HG03439 (cell line): ENCODE measurements around the gene TIMM13.
"Not testable (repeated sequence)": the region's sequence is repeated elsewhere in the genome, so short reads cannot be mapped to it uniquely, and the experiment has no call there.

Experiments
- ATAC-seq: cut with Tn5 transposase; IDR thresholded peaks from one replicate; pipeline ENCODE4 v1.9.1; 2021; ENCODE audit warnings: mild to moderate bottlenecking, moderate library complexity; ENCODE audit not compliant: unreplicated experiment

Gene TIMM13

DNA sequence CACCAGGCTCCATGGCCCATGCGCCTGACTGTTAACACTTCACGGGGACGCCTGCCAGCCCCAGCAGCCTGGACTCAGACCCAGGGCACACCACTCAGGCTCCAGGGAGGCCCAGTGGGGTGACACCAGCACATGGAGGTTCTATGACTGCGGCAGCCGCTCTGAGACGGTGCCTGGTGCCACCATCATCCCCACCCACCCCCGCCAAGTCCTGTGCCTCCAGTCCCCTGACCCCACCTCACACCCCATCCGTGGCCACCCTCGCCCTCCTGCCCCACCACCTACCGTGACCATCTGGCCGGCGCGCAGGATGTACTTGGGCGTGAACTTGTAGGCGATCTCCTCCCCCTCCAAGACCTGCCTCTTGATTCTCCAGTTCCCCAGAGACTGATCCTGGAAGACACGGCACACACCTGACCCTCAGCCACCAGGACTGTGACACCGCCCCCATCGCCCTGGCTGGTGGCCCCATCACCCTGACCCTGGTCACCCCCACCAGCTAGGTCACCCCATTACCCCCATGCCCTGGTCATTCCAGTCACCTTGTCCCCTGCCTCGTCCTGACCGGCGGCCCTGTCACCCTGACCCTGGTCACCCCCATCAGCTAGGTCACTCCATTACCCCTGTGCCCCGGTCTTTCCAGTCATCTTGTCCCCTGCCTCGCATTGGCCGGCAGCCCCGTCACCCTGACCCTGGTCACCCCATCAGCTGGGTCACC is 4.9 kb upstream of the TIMM13 start:
- ATAC-seq = no peak

DNA sequence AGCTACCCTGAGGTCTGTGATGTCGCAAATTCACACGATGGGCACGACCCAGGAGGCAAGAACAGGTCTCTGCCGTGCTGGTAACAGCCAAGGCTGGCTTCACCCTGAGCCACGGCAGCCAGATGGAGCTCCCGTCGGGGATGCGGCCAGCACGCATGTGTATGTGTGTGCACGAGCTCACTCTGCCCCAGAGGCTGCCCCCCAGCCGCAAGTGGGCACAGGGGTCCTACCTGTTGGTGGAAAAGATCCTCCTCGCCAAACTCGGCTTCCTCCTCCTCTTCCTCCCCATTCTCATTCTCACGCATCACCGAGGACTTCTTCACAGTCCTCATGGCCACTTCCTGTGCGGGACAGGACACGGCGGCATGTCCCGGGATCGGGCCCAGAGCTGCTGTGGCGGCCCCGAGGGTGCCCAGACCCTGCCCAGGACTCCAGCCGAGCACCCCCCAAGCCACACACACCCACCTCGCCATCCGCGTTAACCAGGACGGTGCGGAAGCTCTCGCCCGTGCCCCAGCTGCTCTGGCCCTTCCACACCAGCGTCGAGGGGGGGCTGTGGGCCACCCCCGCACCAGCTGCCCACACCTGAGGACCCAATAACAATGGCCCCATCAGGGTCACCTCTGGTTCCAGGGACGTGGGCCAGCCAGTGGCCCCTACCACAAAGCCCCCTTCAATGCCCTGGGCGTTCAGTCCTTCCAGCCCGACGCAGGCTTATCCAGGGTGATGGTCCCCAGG is 4.1 kb upstream of the TIMM13 start:
- no peak for ATAC-seq

DNA sequence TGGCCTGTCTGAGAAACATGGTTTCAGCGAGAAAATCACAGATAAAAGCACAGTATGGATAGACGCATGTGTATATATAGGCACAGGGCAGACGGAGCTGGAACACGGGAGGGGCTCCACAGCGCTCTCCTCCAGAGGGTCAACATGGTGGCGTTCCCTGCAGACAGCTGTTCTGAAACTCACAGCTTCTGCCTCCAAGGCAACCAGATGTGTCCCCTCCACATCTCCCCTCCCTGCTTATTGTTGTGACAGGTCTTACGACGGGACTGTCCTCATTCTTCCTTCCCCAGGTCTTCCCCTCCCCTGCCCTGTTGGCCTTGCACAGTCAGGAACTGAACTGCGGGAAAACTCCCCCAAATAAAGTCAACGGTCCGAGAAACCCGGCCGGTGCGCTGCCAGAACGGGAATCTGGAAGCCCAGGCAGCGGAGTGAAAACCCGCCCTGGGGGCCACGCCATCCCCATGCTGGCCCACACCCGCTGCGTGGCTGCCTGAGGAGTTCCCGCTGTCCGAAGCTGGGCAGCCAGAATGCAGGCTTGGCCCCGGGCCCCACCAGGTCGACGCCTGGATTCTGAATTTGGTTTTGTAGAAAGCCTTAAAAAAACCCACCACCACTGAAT is 2.6 kb upstream of the TIMM13 start:
- no peak for ATAC-seq

DNA sequence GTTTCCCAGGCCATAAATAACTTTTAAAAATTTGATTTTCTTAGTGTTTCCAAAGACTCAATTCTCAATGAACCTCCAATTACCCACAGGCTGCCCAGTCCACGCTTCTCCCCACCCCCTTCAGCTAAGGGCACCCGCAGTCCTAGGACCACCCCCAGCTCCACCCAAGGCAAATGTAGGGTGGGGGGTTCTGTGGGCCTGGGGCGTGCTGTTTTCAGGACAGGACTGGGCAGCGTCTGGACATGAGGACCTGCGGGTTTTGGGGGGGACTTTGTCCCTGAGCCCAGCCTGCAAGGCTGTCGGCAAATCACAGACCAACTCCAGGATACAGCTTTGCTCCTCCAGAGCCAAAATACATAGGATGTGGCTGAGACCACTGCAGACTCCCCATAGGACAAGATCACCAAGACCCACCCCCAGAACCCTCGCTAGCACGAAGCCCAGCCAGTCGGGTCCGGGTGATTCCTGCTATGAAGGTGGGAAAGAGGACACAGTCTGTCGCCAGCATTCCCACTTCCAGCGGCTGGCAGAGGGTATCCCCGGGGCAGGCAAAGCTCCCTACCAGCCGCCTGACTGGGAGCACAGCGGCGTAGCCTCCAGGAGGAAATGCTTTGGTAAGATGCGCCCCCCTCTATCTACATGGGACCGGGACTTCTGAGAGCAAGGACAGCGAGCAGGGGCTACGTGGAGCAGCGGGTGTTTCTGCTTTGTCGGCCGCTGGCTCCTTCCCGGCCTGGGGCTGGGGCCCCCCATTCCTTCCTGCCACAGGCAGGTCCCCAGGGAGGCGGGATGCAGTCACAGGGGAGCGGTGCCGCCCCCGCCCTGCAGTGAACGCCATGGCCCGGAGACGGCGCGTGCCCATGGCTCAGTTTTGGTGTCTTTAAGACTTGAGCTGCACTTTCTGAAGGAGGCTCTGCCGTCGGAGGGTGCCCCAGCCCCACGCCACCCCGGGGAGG is 1.6 kb upstream of the TIMM13 start:
- ATAC-seq = no peak

GRCh38 chr19:2428321-2428690 is 920 bp upstream of the TIMM13 start:
- no peak for ATAC-seq

- ATAC-seq = peak; percentile 14
These were observed 566 bp downstream of the TIMM13 start for GRCh38 chr19:2426611-2427428.

DNA sequence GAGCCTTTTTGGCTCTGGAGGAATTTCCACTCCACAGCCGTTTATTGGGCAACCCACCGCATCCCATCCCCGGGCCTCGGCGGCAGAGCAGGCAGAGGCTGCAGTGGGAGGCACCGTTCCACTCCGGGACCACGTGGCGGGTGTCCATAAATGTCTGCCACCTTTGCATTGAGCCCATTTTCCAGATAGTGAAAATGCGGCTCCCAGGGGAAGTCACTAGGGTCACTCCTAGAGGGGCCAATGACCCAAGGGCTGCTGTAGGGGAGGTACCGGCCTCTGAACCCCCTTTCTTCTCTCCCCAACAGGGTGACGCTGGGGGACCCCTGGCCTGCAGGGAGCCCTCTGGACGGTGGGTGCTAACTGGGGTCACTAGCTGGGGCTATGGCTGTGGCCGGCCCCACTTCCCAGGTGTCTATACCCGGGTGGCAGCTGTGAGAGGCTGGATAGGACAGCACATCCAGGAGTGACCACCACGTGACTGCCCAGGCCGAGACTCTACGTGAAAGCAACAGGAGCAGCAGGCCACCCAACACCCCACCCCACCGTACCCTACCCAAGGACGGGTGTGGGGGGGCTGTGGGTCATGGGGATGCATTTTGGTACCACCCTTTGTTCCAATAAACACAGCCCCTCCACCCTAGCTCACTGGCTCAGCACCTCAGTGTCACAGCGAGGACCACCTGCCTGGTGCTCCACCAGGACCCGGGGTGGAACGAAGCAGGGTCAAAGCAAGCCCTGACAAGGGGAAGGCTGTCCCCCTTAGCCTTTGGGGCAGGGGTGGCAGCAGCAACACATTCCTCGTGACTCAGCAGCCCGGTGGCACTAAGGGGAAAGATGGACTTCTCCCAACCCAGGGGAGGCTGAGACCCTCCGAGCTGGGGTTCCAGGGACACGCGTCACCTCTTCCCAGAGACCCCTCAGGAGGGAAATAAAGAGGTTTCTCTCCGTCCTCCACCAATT is 1.5 kb downstream of the TIMM13 start:
- no peak for ATAC-seq

- no peak for ATAC-seq
These were observed 2.4 kb downstream of the TIMM13 start for GRCh38 chr19:2424686-2425621.

- no peak for ATAC-seq
These were observed 3.3 kb downstream of the TIMM13 start for GRCh38 chr19:2423915-2424685.

- ATAC-seq = no peak
These were observed 4.1 kb downstream of the TIMM13 start for GRCh38 chr19:2423071-2423914.

- ATAC-seq = no peak
These were observed 5.6 kb downstream of the TIMM13 start for GRCh38 chr19:2421581-2422306.

GRCh38 chr19:2420490-2420889 is 6.9 kb downstream of the TIMM13 start:
- ATAC-seq = no peak

GRCh38 chr19:2419754-2420153 is 7.6 kb downstream of the TIMM13 start:
- ATAC-seq = no peak

GRCh38 chr19:2417881-2418406 is 9.4 kb downstream of the TIMM13 start:
- no peak for ATAC-seq

- not testable (repeated sequence) for ATAC-seq
These were observed 9.9 kb downstream of the TIMM13 start for GRCh38 chr19:2417436-2417835.
